Measurements from ENCODE around the gene GOLGA5.

Gene GOLGA5

DNA sequence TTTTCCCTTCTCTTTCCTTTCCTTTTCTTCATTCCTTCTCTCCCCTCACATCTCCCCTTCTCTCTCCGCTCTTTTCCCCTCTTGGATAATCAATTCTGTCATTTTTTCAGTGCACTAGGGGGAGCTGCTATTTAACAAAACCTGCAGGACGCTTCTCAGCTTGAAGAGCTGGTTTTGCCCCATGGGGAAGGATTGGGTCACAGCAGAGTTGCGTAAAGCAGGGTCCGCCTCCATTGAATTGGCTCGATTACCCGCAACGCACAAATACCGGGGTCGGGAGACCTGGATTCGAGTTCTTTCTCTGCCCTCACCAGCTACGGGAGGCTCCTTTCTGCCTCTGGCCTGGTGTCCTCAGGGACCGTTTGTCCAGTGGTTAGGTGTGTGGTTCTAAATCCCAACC is 86.7 kb downstream of the GOLGA5 start:
- no peaks in the 10 kb centered on the region for H3K4me1 ChIP-seq (ENCODE audit: insufficient read depth, low read length, severe bottlenecking)
- TF ChIP-seq EZH2 (IDR thresholded peaks at IDR 0.05; ENCODE audit: borderline replicate concordance, low read length): no peak
- TF ChIP-seq, protein P1, sequence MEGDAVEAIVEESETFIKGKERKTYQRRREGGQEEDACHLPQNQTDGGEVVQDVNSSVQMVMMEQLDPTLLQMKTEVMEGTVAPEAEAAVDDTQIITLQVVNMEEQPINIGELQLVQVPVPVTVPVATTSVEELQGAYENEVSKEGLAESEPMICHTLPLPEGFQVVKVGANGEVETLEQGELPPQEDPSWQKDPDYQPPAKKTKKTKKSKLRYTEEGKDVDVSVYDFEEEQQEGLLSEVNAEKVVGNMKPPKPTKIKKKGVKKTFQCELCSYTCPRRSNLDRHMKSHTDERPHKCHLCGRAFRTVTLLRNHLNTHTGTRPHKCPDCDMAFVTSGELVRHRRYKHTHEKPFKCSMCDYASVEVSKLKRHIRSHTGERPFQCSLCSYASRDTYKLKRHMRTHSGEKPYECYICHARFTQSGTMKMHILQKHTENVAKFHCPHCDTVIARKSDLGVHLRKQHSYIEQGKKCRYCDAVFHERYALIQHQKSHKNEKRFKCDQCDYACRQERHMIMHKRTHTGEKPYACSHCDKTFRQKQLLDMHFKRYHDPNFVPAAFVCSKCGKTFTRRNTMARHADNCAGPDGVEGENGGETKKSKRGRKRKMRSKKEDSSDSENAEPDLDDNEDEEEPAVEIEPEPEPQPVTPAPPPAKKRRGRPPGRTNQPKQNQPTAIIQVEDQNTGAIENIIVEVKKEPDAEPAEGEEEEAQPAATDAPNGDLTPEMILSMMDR (IDR thresholded peaks at IDR 0.05; ENCODE audit: low read length): no peak
- H3F3A ChIP-seq (ENCODE audit: insufficient read depth, low read length): no peaks in the 10 kb centered on the region
- no peaks in the 10 kb centered on the region for H4K20me1 ChIP-seq (ENCODE audit: insufficient read depth, low read length)
- H3K9me3 ChIP-seq (ENCODE audit: low read length): no peaks in the 10 kb centered on the region
- no peak overlapping the region for H3K9ac ChIP-seq (ENCODE audit: low read length)
- no peak overlapping the region for H3K4me2 ChIP-seq (ENCODE audit: low read length)
- no peaks in the 10 kb centered on the region for H3K9me2 ChIP-seq (ENCODE audit: low read depth, low read length)
- H3K4me3 ChIP-seq (ENCODE audit: low read depth, low read length, poor library complexity, severe bottlenecking): no peak overlapping the region
- H2AFZ ChIP-seq (ENCODE audit: low read length): no peak overlapping the region
- no peak overlapping the region for H3K27ac ChIP-seq (ENCODE audit: low read depth, low read length, poor library complexity, severe bottlenecking)
- no peaks in the 10 kb centered on the region for H3K36me3 ChIP-seq (ENCODE audit: insufficient read depth, low read length)
- H3K27me3 ChIP-seq (ENCODE audit: insufficient read depth, low read length): peaks cover 4% of the 10 kb centered on the region; the same call in 1 of the 2 replicates
- no peaks in the 10 kb centered on the region for H3K79me2 ChIP-seq (ENCODE audit: insufficient read depth, low read length)

DNA sequence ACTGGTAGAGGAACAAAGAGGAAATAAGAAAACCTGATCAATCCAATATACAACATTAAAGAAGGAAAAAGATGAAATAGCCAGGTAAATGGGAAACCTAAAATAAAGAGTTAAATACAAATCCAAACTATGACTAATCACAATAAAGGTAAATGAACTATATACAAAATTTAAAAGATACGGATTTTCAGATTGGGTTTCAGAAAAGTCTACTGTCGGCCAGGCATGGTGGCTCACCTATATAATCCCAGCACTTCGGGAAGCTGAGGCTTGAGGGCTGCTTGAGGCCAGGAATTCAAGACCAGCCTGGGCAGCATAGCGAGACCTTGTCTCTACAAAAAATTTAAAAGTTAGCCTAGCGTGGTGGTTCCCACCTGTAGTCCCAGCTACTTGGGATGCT is 89.0 kb downstream of the GOLGA5 start:
- Histone ChIP-seq H3K4me1 (ENCODE audit: insufficient read depth, low read length, severe bottlenecking) (no peaks in the 10 kb centered on the region), H3K4me2 (ENCODE audit: low read length) (no peak overlapping the region), H3K36me3 (ENCODE audit: insufficient read depth, low read length) (no peaks in the 10 kb centered on the region), H3K9me2 (ENCODE audit: low read depth, low read length) (no peaks in the 10 kb centered on the region), H3K4me3 (ENCODE audit: low read depth, low read length, poor library complexity, severe bottlenecking) (no peak overlapping the region), H3K27ac (ENCODE audit: low read depth, low read length, poor library complexity, severe bottlenecking) (no peak overlapping the region), H3K9ac (ENCODE audit: low read length) (no peak overlapping the region), H3K79me2 (ENCODE audit: insufficient read depth, low read length) (no peaks in the 10 kb centered on the region), H4K20me1 (ENCODE audit: insufficient read depth, low read length) (no peaks in the 10 kb centered on the region), H2AFZ (ENCODE audit: low read length) (no peak overlapping the region), H3K27me3 (ENCODE audit: insufficient read depth, low read length) (peaks cover 4% of the 10 kb centered on the region; the same call in 1 of the 2 replicates), H3F3A (ENCODE audit: insufficient read depth, low read length) (no peaks in the 10 kb centered on the region), H3K9me3 (ENCODE audit: low read length) (no peaks in the 10 kb centered on the region)
- TF ChIP-seq, protein P1 (IDR thresholded peaks at IDR 0.05; ENCODE audit: low read length): no peak
- no peak for TF ChIP-seq EZH2 (IDR thresholded peaks at IDR 0.05; ENCODE audit: borderline replicate concordance, low read length)

DNA sequence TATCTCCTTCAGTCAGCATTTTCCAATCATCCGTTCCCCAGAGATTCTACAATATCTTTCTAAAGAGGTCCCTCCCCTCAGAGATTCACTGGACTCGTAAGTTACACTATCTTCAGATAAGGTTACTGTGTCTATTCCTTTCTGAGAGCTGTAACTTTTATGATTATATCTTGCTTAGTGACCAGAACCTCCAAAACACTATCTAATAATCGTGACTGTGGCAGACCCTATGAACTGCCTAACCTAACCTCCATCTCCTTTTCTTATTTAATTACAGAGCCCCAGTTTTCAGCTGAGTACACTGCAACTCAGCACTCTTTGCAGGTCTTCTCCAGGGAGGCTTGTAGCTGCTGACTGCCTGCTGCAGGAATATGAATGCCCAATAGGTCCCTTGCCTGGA is 90.3 kb downstream of the GOLGA5 start:
- TF ChIP-seq EZH2 (IDR thresholded peaks at IDR 0.05; ENCODE audit: borderline replicate concordance, low read length): no peak
- TF ChIP-seq, protein P1 (IDR thresholded peaks at IDR 0.05; ENCODE audit: low read length): no peak
- Histone ChIP-seq H3K4me2 (ENCODE audit: low read length) (no peak overlapping the region), H3K27ac (ENCODE audit: low read depth, low read length, poor library complexity, severe bottlenecking) (no peak overlapping the region), H3K9me2 (ENCODE audit: low read depth, low read length) (no peaks in the 10 kb centered on the region), H3K4me1 (ENCODE audit: insufficient read depth, low read length, severe bottlenecking) (no peaks in the 10 kb centered on the region), H4K20me1 (ENCODE audit: insufficient read depth, low read length) (no peaks in the 10 kb centered on the region), H3K79me2 (ENCODE audit: insufficient read depth, low read length) (no peaks in the 10 kb centered on the region), H3F3A (ENCODE audit: insufficient read depth, low read length) (no peaks in the 10 kb centered on the region), H3K9me3 (ENCODE audit: low read length) (no peaks in the 10 kb centered on the region), H3K4me3 (ENCODE audit: low read depth, low read length, poor library complexity, severe bottlenecking) (no peak overlapping the region), H3K9ac (ENCODE audit: low read length) (no peak overlapping the region), H3K27me3 (ENCODE audit: insufficient read depth, low read length) (peaks cover 4% of the 10 kb centered on the region; the same call in 1 of the 2 replicates), H3K36me3 (ENCODE audit: insufficient read depth, low read length) (no peaks in the 10 kb centered on the region), H2AFZ (ENCODE audit: low read length) (no peak overlapping the region)
